NCI-H345 (cell line): ENCODE measurements around the gene ADRA1B.

Experiments used
- DNase-seq: peaks from one replicate; lab custom pipeline; 2025; lab: John Stamatoyannopoulos, UW

The ADRA1B gene

DNA sequence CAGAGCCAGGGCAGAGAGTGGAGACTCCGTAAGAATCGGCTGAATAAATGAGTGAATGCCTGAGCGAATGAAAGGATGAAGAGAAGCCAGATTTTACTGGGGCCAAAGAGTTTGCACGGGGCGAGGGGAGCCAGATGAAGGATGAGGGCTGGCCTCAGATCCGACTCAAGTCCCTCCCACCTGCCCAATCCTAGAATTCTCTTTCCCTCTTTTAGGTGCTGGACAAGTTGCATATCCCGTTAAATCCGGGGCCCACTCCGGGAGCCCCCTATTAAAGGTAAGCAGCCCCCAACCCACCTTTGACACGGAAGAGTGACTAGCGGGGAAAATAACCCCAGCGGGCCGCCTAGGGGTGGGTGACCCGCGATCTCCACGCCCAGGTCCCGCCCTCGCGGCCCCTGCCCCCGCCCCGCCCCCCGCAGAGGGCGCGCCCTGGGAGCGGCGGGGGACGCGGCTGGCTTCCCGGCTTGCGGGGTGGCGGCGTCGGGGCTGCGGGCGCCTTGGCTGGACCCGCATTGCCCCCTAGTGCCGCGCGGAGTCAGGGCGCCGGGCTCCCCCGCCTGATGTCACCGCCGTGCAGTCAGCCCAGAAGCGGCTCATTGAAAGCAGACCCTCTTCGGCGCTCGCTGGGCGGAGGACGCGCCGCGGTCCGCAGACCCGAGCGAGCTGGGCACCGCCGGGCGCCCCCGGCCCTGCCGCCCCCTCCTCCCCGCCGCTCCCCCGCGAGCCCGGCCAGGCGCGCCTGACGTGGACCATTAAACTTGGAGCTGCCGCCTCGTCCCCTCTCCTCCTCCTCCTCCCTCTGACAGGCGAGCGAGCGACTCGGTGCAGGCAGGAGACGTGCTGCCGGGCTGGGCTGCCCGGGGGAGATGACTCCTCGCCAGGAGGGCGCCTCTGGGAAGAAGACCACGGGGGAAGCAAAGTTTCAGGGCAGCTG is at the start of gene ADRA1B:
TSS of gene ADRA1B (plus strand) at position 579 of the 937 bp plus-strand sequence. CDS start 424 bp downstream, outside the sequence.
- DNase-seq = peak; percentile 10

- DNase-seq = no peak
Observed at GRCh38 chr5:159873680-159874079, 42.6 kb upstream of the ADRA1B start.

- DNase-seq = no peak
Observed at GRCh38 chr5:159874263-159874662, 42.0 kb upstream of the ADRA1B start.

GRCh38 chr5:159877016-159877415 is 39.3 kb upstream of the ADRA1B start:
- no peak for DNase-seq

DNA sequence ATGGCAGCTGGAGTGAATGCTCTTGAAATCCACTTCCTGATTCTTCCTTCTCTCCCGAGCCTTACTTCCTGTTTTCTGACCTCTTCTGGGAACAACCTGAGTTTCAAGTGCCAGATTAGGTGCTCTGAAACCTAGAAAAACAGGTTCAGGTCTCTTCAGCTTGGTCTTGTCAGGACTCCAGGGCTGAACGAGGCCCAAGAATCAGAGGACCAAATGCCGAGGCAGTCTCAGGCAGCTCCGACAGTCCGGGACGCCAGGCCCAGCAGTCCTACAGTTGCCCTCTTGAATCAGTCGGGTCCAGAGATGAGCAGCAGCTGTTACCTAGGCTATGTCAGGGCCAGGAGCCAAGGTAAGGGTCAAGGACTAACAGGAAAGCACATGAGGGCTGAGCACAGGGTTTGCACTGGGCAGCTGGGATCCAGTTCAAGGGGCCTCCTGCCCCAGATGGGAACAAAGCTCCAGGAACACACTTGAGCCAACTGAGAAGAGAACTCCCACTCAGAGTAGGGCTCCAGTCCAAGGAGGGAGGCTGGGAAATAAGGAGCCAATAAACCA is 38.3 kb upstream of the ADRA1B start:
- DNase-seq = no peak

DNA sequence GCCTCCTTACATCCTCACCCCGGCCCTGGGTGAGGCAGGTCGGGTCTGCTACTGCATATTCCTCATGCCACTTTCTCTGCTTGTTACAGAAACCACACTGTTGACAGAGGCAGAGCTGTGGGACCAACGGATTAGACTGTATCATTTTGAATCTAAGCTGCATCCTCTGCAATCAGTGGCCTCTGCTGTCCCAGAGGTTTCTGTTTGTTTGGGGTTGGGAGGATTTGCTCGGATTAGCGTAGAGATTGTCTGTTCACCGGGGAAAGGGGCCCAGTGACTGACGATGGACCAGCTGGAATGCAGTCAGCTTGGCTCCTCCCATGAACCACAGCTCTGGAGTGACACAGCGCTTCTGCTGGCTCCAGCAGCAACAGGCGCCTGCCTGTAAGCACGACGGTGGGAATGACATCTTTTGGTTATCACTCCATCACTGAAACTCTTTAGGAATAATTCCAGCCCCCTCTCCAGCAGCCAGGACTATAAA is 37.3 kb upstream of the ADRA1B start:
- no peak for DNase-seq

- no peak for DNase-seq
Observed at GRCh38 chr5:159880676-159881075, 35.6 kb upstream of the ADRA1B start.

DNA sequence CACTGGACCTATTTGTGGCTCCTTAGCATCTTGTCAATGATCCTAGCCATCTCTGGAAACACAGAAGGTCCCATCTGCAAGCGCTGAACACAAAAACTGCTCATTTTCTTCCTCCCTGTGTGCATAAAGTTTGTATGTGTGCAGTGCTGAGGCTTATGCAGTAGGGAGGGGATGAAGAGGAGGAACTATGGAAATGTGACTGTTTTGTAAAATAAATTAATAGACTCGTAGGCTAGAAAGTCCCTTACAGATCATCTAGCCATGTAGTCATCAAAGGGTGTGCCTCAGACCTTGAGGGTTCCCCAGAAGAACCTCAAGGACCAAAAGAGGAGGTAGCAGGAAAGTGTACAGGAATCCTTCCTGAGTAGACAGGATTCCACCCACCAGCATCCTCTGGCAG is 34.3 kb upstream of the ADRA1B start:
- DNase-seq = no peak

DNA sequence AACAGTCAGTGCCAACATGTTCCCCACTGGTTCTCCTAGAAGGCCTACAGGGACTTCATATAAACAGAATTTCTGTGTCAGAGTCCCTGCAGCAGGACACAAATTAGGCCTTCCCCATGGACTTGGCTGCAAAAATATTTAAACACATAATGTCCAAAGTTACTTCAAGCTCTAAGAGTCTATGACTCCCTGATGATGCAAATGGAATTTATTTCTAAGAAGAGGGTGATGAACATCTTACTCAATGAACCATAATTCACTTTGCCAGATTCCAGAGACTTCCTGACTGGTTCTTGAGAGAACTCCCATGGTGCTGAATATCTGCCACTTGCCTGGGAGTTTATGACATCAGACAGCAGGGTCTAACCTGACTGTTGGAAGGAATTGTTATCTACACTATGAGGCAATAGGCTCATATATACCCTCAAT is 32.7 kb upstream of the ADRA1B start:
- no peak for DNase-seq

DNA sequence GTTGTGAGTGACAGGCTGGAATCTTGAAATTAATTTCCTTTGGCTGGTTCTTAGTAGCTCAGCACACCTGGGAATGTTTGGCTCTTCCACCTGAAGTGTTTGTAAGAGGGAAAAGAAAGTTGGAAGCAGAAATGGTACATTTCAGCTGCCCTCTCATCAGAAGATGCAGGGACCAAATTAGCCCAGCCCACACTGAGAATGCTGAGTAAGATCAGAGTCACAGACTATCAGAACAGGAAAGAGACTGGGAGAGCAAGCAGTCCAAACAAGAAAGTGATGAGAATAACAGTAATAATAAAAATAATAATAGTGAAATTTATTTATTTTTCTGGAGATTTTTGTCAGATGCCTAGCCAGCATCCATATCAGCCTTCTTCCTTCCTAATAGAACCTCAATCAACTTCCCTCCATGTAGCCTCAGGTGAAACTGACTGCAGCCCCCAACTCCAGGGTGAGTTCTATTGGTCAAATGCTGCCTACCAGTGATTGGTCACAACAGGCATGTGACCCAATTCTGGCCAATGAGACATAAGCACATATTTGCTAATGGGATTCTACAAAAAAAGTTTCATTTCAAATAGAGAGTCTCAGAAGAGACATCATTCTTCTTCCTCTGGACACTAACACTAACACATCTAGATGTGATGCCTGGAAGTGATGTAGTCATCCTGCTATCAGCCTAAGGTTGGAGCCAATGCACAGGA is 31.2 kb upstream of the ADRA1B start:
- no peak for DNase-seq

GRCh38 chr5:159886296-159886695 is 30.0 kb upstream of the ADRA1B start:
- no peak for DNase-seq

DNA sequence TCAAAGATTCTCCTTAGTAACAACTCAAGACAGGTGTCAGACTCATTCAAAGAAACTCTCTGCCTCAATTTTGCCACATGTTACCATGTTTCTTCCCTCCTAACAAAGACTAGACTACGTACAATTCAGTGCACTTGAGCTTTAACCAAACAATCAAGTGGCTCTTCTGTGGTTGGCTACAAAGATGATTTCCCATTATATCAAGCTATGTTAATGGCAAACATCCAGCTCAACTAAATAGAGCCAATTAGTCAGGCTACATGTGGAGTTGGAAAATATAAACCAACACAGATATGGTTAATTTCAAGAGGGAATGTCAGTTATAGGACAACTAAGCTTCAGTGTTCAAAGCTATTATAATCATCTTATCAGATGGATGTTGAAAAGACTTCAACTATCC is 29.2 kb upstream of the ADRA1B start:
- no peak for DNase-seq

DNA sequence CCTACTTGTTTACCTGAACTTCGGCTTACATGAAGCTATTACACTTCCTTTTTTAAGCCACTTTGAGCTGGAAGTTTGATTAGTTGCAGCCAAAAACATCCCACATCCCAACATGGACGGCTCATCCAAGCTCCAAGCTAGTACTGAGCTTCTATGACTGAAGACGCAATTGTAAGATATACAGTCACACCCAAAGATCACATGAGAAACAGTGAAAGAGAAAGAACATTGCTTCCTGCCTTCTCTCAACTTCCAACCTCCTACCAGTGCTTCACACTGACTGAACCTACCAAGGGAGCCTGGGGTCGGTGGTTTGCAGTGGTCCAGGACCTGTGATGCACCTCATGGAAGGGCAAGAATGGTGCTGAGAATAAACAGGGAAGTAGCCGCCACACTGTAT is 27.4 kb upstream of the ADRA1B start:
- DNase-seq = no peak

DNA sequence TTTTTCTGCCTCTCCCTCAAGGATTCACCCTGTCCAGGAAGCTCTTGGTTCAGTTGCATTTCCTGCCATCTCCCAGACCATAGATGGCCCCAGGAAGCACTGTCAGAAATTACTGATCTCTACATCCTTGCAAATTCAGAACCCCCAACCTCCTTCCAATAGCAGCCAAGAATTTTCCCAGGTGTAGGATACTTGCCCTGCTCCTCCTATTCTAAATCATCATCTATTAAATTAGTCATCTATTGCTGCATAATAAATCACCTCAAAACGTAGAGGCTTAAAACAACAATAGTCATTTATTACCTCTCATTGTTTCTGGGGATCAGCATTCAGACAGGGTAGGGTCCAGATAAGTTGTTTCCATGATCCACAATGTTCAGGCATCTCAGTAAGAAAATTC is 26.1 kb upstream of the ADRA1B start:
- no peak for DNase-seq

DNA sequence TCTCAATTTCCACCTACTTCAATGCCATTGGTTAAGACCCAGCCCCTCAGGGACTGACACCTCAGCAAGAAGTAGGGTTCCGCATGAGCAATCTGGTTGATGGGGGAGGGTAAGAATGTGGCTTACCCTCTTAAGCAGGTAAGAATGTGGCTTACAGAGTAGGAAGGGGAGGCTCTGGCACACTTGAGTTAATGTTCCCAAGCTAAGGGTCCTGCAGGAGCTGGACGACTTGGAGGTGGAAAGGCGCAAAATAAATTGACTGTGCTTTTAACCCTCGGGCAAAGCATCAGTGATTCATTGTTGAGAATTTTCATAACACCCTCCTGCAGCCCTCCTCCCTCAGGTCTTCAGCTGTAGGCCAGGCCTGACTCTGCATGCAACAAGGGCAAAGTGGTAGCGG is 24.9 kb upstream of the ADRA1B start:
- no peak for DNase-seq

DNA sequence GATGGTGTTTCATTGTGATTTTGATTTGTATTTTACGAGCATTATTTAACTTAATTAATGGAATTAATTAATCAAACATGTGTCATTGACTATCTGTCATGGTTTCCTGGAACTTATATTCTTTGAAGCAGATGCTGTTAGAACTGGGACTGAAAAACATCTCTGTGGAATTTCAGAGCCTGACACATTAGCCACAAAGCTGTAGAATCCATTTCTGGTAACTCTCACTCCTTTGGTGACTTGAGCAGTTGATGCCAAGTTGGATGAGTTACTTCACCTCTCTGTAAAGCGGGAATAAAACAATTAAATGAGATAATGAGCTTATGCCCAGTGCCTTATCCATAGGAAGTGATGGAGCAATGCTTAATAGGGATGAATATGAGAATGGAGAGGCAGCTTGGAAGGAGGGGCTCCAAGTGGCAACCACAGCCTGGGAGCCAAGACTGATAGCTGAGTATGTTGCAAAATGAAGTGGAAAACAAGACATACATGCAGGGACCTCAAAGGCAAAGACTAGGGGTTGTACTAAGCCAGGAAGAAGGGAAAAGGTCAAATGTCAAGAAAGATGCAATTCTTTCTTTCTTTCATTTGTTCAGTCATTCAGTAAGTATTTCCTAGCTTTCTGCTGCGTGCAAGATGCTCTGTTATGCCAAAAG is 23.1 kb upstream of the ADRA1B start:
- no peak for DNase-seq

GRCh38 chr5:159894149-159894720 is 22.0 kb upstream of the ADRA1B start:
- DNase-seq = no peak

DNA sequence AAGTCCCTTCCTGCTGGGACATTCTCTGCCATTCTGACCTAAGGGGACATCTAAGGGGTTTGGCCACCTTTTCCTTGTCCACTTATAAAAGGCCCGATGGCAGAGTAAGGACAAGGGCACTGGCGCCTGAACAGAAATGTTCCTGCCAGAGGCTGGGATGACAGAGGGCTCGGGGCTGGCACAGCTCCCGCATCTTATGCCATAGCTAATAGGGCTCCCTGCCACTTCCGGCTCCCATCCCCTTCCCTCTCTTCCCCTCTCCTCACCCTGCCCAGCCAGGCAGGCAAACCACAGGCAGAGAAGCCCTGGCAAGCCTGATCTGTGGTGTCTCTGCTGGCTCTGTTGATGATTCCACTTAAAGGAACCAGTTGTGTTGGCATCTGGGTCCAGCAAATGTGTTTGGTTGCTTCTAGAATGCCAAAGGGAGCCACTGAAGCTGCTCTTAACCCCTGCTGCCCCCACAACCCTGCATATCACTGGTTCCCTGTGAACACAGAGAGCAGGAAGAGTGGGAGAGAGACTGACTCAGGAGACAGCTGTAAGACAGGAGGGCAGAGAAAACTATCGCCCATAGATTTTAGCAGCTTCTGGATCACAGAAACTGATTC is 18.4 kb upstream of the ADRA1B start:
- DNase-seq = no peak

- DNase-seq = no peak
Observed at GRCh38 chr5:159899067-159900049, 16.9 kb upstream of the ADRA1B start.

- no peak for DNase-seq
Observed at GRCh38 chr5:159901308-159901707, 15.0 kb upstream of the ADRA1B start.
